CD4-positive, alpha-beta T cell treated with Interleukin-12 subunit alpha and Interleukin-12 subunit beta, for 1 hour (primary cell): ENCODE measurements around the gene TTLL12.
"Not testable (repeated sequence)": the region's sequence is repeated elsewhere in the genome, so short reads cannot be mapped to it uniquely, and the experiment has no call there.

Experiments
- DNase-seq: peaks from one replicate; pipeline ENCODE4 v3.0.0-alpha.2; 2020

Gene TTLL12

GRCh38 chr22:43152003-43152356 lies 35.0 kb downstream of the TTLL12 start:
- DNase-seq = peak; percentile 15

DNA sequence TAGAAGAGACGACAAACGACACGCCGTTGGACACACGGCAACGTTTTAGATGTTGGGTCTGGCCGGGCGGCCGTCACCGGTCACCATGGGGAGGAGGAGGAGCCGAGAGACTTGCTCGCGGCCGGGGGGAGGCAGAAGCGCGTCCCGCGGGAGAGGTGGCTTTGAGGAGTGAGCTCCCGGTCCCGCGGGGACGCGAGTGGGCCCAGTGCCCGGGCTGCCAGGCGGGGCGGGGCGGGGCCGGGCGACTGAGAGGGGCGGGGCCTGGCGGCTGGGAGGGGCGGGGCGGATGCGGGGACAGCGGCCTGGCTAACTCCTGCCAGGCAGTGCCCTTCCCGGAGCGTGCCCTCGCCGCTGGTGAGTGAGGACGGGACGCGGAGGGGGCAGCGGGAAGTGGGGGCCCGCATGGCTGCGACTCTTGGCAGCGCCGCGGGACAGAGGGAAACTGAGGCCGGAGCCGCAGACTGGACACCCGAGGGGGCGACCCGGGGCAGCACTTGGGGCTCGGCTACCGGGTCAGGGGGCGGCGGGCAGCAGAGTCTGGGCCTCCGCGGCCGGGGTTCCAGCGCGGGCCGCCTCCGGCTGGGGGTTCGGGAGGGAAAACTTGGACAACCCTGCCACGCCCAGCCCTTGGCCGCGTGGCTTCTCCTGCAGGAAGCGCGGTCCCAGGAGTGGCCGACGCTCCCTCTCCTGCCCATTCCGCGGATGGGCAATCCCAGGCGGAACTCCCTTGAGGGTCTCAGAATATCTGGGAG lies 35.5 kb downstream of the TTLL12 start, which contains the start of gene TSPO:
TSS of gene TSPO (plus strand) at position 309 of the 752 bp plus-strand sequence. CDS start 7,680 bp downstream, outside the sequence.
- DNase-seq = peak; percentile 70

DNA sequence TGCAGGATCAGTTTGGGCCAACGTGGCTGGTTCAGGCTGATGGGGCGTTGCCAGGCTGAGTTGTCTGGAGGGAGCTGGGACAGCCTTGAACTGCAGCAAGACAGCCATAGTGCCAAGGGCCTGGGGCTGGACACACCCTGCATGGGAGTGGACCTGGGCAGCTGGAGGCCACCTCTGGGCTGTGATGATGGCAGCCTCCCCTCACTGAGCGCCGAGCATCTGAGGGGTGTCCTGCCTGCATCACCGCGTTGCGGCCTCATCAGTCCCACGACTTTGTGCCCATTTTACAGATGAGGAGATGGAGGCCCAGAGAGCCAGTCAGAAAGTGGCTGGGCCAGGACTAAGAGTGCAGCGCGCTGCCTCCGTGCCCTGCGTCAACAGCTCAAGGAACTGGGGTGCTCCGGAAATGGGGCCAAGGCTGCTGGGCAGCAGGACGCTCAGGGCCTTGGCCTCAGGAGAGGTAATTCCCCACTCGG lies 36.2 kb downstream of the TTLL12 start:
- no peak for DNase-seq

- DNase-seq = no peak
Observed at GRCh38 chr22:43148581-43148980, 38.4 kb downstream of the TTLL12 start.

GRCh38 chr22:43147821-43148220 lies 39.1 kb downstream of the TTLL12 start:
- DNase-seq = no peak

DNA sequence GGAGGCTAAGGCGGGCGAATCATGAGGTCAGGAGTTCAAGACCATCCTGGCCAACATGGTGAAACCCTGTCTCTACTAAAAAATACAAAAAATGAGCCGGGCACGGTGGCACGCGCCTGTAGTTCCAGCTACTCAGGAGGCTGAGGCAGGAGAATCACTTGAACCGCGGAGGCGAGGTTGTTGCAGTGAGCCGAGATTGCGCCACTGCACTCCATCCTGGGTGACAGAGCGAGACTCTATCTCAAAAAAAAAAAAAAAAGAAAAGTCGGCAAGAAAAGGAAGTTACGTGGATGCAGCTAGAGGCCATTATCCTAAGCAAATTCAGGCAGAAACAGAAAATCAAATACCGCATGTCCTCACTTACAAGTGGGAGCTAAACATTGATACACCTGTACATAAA lies 40.6 kb downstream of the TTLL12 start:
- DNase-seq = not testable (repeated sequence)

DNA sequence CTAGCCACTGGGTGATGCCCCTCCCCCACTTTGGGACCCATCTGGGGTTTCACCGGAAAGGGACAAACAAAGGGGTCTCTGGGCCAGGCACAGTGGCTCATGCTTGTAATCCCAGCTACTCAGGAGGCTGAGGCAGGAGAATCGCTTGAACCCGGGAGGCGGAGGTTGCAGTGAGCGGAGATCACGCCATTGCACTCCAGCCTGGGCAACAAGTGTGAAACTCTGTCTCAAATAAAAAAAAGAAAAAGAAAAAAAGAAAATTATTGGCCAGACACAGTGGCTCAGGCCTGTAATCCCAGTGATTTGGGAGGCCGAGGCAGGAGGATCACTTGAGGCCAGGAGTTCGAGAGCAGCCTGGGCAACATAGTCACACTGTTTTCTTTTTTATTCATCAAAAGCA lies 41.6 kb downstream of the TTLL12 start:
- DNase-seq = not testable (repeated sequence)

GRCh38 chr22:43144949-43145348 lies 42.0 kb downstream of the TTLL12 start:
- DNase-seq = no peak

DNA sequence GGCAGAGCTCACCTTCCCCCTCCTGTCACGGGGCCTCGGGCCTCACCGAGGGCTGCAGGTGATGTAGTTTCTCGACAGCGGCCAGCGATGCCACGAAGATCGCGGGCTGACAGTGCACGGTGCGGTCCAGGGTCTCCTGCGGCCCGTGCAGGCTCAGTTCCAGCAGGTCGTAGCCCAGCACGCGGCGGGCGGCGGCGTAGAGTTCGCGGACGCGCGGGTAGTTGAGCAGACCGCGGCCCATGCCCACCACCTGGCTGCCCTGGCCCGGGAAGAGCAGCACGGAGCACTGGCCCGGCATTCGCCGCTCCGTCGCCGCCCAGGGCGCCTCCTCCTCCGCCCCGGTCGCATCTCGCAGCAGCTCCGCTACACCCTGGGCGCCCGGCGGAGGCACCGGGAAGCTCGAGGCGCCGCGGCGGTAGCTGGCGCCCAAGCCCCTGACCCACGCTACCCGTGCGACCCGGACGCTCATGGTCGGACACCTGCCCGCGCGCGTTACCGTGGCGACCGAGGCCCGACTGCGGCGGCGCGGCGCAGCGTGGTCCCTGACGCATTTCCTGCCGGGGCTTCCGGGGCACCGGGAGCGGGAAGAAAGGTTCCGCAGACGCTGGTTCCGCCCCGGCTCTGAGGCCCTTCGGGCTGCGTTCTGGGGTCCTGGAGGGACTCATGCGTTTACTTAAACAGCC lies 43.9 kb downstream of the TTLL12 start, which contains the start of gene MCAT:
TSS of gene MCAT (minus strand) at position 519 of the 683 bp plus-strand sequence. CDS start at position 469, 50 bp downstream.
- DNase-seq = peak; percentile 86

GRCh38 chr22:43136801-43137200 lies 50.1 kb downstream of the TTLL12 start:
- no peak for DNase-seq

GRCh38 chr22:43136255-43136654 lies 50.7 kb downstream of the TTLL12 start:
- DNase-seq = peak; percentile 47

DNA sequence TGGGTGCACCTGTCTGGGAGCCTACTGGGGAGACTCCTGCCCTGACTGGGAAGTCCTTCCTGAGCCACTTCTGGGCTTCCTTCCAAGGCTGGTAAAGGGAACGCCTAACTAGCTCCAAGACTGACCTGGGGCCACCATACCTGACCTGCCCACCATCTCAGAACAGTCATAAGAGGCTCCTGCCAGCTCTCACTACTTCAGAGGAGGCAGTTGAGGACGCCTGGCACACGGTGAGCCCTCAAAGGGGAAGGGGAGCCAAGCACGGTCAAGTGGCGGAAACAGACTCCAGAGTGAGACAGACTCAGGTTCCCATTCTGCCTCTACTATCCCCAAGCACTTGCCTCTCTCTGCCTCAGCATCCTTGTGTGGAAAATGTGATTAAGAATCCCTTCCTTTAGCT lies 51.4 kb downstream of the TTLL12 start:
- DNase-seq = no peak

DNA sequence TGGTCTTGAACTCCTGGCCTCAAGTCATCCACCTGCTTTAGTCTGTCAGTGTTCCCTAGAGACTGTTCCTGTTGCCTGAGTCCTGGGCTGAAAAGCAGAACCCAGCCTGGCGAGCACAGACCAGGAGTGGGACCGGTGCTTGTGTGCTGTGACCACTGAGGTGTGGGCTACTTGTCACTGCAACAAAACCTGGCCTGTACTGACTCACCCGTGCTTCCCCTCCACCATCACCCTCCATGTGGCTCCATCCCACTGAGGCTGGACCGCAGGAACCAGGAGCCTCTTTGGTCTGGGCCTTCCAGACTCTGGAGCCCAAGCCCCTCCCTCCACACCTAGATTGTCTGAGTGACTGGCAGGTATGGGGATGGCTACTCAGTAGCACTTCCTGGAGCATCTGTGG lies 52.4 kb downstream of the TTLL12 start:
- no peak for DNase-seq

DNA sequence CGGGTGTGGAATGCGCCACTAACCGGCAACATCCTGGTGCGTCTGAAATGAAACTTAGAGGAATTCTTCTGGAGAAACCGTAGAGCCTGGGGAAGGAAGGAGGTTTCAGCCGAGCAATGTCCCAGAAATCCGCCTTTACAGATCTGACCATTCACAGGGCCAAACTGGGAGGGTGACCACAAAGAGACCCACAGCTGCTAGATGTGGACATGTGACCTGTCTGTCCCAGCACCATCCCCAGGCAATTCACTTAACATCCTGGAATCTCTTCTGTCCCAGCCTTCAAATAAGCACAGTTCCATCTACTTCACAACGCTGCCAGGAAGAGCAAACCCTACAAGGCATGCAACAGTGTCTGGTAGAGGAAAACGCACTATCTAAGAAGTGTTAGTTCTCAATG lies 53.5 kb downstream of the TTLL12 start:
- no peak for DNase-seq

DNA sequence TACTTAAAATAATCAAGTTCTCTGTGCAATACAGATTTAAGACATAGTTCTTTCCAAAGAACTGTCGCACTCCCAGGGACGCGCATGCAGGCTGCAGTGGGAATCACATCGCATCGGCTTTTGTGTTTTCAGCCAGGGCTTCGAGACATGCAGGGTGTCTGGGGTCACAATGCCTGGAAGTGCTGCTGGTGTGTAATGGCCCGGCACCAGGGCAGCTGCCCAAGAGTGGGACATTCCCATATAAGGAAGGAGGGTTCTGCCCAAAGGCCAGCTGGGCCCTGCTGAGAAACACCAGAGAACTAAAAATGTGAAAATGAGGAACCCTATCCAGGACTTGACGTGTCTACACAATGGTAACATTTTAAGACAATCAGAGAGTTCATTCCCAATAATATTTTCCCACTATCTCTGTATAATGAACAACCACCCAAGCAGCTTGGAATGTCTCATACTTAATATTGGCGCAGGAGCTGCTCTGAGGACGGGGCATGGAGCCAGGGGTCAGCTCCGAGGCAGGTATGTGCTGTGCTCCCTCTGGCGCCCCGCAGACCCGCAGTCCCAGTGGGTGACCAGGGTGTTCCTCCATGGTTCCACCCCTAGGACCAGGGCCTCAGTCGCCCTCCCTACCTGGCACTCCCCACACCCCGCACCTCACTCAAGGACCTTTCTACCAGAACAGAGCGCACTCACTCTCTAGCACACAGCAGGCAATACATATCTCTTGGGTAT lies 55.0 kb downstream of the TTLL12 start:
- DNase-seq = no peak

GRCh38 chr22:43129426-43130425 lies 57.2 kb downstream of the TTLL12 start:
- no peak for DNase-seq

- DNase-seq = no peak
Observed at GRCh38 chr22:43128928-43129424, 58.0 kb downstream of the TTLL12 start.

- DNase-seq = no peak
Observed at GRCh38 chr22:43128116-43128515, 58.8 kb downstream of the TTLL12 start.

- DNase-seq = no peak
Observed at GRCh38 chr22:43127166-43127908, 59.6 kb downstream of the TTLL12 start.

GRCh38 chr22:43126501-43127165 lies 60.3 kb downstream of the TTLL12 start:
- DNase-seq = no peak
